Activated naive CD4-positive, alpha-beta T cell treated with anti-CD3 and anti-CD28 coated beads for 36 hours (primary cell): ENCODE measurements around the gene SLC25A13. TPM values are rescaled to one million over a fixed set of nuclear protein-coding genes. Genes with fewer than 3 reads are reported as not detected.

Experiments used
- CTCF ChIA-PET: fragments of 350-600 bp; sonication (Branson Sonifier 250); formaldehyde crosslinking; loops from one replicate; lab custom pipeline; 2021; ENCODE audit warnings: antibody characterized with exemption; lab: Charles Lee
- DNase-seq: peaks from one replicate; pipeline ENCODE4 v3.0.0-alpha.2; 2020
- H3K27ac Mint-ChIP-seq: one replicate; pipeline ENCODE4 v1.8.0; 2021; ENCODE audit warnings: mild to moderate bottlenecking, mixed read lengths
- H3K27me3 Mint-ChIP-seq: one replicate; pipeline ENCODE4 v1.8.0; 2021; ENCODE audit warnings: low read depth, mixed read lengths
- H3K36me3 Mint-ChIP-seq: one replicate; pipeline ENCODE4 v1.8.0; 2021; ENCODE audit warnings: low read depth, mixed read lengths
- H3K4me1 Mint-ChIP-seq: one replicate; pipeline ENCODE4 v1.8.0; 2021; ENCODE audit warnings: low read depth, mixed read lengths
- H3K4me3 Mint-ChIP-seq: one replicate; pipeline ENCODE4 v1.8.0; 2021; ENCODE audit warnings: mild to moderate bottlenecking, moderate library complexity, mixed read lengths
- H3K9me3 Mint-ChIP-seq: one replicate; pipeline ENCODE4 v1.8.0; 2021; ENCODE audit warnings: mixed read lengths
- intact Hi-C: fragments of 100-400 bp; cut with micrococcal nuclease; formaldehyde crosslinking; loops from one replicate; pipeline ENCODE4 v1.15.1; 2023
- total RNA-seq, 2 experiments: library from RNA; stranded (reverse); gene quantifications; one replicate each; pipeline ENCODE4 v1.2.3, GENCODE V29; 2021

SLC25A13 gene
- total RNA-seq, 2 experiments from 2014 or later = 4.0 to 5.7 TPM

DNA sequence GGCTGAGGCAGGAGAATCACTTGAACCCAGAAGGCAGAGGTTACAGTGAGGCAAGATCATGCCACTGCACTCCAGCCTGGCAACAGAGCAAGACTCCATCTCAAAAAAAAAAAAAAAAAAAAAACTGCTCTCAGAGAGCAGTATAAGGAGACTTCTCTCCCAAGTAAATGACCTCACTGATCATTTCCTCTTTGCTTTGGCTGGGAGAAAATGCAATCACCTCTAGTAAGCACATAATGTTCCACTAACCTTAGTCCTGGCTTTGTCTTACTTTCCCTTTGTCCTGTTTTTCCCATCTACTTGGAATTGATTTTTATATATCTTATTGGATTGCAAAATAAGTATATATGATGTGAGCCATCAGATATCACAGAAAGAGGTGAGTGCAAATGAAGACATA lies 2.5 kb downstream of the SLC25A13 start:
- DNase-seq = no peak
- H3K27ac Mint-ChIP-seq = no peak overlapping the region
- peaks cover 30% of the 10 kb centered on the region for H3K4me1 Mint-ChIP-seq
- H3K9me3 Mint-ChIP-seq = no peaks in the 10 kb centered on the region
- H3K27me3 Mint-ChIP-seq = no peaks in the 10 kb centered on the region
- CTCF ChIA-PET = interaction anchor here (1.8 kb wide), 1 partner anchor 34 kb away, joined by 6 read pairs; no protein-coding TSS in a partner anchor
- H3K4me3 Mint-ChIP-seq = no peak overlapping the region
- intact Hi-C loops = no loop called here
- peaks cover 8% of the 10 kb centered on the region for H3K36me3 Mint-ChIP-seq

DNA sequence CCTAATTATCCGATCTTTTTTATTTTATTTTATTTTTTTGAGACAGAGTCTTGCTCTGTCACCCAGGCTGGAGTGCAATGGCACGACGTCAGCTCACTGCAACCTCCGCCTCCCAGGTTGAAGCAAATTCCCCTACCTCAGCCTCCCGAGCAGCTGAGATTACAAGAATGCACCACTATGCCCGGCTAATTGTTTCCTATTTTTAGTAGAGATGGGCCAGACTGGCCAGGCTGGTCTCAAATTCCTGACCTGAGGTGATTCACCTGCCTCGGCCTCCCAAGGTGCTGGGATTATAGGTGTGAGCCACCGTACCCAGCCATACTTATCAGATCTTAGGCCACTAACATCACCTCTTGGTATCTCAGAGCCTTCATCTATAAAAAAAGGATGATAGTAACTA lies 4.9 kb downstream of the SLC25A13 start:
- no peaks in the 10 kb centered on the region for H3K27me3 Mint-ChIP-seq
- CTCF ChIA-PET = no interaction called here
- H3K4me3 Mint-ChIP-seq = no peak overlapping the region
- H3K4me1 Mint-ChIP-seq = peaks cover 20% of the 10 kb centered on the region
- DNase-seq = no peak
- intact Hi-C loops = no loop called here
- H3K36me3 Mint-ChIP-seq = peaks cover 10% of the 10 kb centered on the region
- no peaks in the 10 kb centered on the region for H3K9me3 Mint-ChIP-seq
- no peak overlapping the region for H3K27ac Mint-ChIP-seq

DNA sequence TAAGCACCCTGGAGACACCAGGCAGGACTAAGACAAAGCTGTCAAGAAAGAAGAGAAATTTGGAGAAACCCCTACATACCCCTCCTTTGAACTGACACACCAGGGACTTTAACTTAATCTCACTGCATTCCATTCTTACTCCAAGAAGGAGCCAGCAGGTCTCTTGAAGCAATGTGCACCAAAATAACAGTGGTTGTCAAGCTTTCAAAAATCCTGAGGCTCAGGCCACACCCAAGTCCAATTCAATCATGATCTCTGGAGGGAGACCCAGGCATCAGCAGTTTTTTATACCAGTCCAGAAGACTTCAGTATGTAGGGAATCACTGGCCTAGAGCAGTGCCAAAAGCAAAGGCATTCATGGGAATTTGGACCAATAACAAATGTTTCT lies 6.8 kb downstream of the SLC25A13 start:
- DNase-seq = no peak
- intact Hi-C loops = no loop called here
- Mint-ChIP-seq H3K27ac (no peak overlapping the region), H3K4me1 (peaks cover 11% of the 10 kb centered on the region), H3K4me3 (no peak overlapping the region), H3K9me3 (no peaks in the 10 kb centered on the region), H3K36me3 (peaks cover 10% of the 10 kb centered on the region), H3K27me3 (no peaks in the 10 kb centered on the region)
- CTCF ChIA-PET = no interaction called here

- no peaks in the 10 kb centered on the region for H3K9me3 Mint-ChIP-seq
- CTCF ChIA-PET = interaction anchor here (0.6 kb wide), 1 partner anchor 1452 kb away, joined by 3 read pairs; no protein-coding TSS in a partner anchor
- no peaks in the 10 kb centered on the region for H3K27me3 Mint-ChIP-seq
- H3K4me1 Mint-ChIP-seq = peaks cover 5% of the 10 kb centered on the region
- no peak overlapping the region for H3K4me3 Mint-ChIP-seq
- no peak overlapping the region for H3K27ac Mint-ChIP-seq
- intact Hi-C loops = no loop called here
- peaks cover 10% of the 10 kb centered on the region for H3K36me3 Mint-ChIP-seq
- no peak for DNase-seq
Measured at GRCh38 chr7:96314402-96315124, 7.3 kb downstream of the SLC25A13 start.

DNA sequence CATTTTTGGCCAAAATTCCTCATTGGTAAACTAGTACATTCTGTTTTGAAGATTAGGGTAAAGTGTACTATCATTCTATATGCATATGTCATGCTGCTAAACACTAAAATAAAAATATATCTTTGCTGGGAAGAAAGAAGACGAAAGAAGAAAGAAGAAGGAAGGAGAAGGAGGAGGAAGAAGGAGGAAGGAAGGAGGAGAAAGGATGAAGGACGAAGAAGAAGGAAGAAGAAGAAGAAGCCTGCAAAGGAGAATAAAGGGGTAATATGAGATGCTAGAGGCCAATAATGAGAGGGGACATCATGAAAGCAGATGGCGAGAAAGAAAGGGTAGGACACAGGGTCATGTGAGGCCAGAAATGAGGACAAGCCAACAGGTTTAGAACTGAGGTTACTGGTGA lies 8.0 kb downstream of the SLC25A13 start:
- intact Hi-C loops = no loop called here
- no peak overlapping the region for H3K27ac Mint-ChIP-seq
- no peak overlapping the region for H3K4me3 Mint-ChIP-seq
- no peak for DNase-seq
- no peaks in the 10 kb centered on the region for H3K9me3 Mint-ChIP-seq
- H3K36me3 Mint-ChIP-seq = peaks cover 10% of the 10 kb centered on the region
- H3K27me3 Mint-ChIP-seq = no peaks in the 10 kb centered on the region
- CTCF ChIA-PET = no interaction called here
- H3K4me1 Mint-ChIP-seq = peaks cover 5% of the 10 kb centered on the region

DNA sequence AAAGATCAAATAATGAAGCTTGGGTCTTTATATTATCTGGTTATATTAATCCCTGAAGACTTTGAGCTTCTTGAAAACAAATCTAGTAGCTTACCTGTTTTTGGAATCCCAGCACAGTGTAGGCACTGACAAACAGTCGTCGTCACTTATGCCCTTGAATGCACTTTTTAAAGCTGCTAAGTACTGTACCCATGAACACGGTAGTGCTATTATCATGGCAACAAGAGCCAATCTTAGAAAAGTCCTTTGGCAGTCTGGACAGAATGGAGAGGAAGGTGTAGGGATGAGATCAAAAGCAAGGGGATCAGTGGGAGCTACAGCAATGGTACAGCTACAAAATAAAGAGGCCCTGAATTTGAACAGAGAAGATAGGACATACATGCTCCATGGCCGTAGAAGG lies 9.4 kb downstream of the SLC25A13 start:
- Mint-ChIP-seq H3K27me3 (no peaks in the 10 kb centered on the region), H3K9me3 (no peaks in the 10 kb centered on the region), H3K36me3 (peaks cover 8% of the 10 kb centered on the region), H3K27ac (no peak overlapping the region), H3K4me1 (peaks cover 9% of the 10 kb centered on the region), H3K4me3 (no peak overlapping the region)
- no peak for DNase-seq
- CTCF ChIA-PET = interaction anchor here (0.5 kb wide), 1 partner anchor 114 kb away, joined by 3 read pairs; no protein-coding TSS in a partner anchor
- intact Hi-C loops = no loop called here

DNA sequence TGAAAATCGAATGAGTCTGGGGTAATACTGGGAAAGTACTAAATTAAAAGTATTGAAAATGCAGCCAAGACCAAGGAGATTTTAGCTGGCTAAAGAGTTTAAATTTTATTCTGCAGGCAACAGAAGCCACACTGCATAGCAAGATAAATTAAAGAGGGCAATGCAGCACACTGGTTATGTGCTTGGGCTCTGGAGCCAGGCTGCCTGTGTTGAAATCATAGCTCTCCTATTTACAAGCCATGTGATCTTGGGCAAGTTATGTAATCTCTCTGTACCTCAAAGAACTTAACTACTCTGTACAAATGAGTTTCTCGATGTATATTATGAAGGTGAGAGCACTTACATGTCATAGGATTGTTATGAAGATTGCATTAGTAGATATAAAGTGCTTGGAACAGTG lies 9.9 kb downstream of the SLC25A13 start:
- DNase-seq = no peak
- intact Hi-C loops = no loop called here
- CTCF ChIA-PET = interaction anchor here (0.5 kb wide), 1 partner anchor 114 kb away, joined by 3 read pairs; no protein-coding TSS in a partner anchor
- peaks cover 8% of the 10 kb centered on the region for H3K36me3 Mint-ChIP-seq
- peaks cover 9% of the 10 kb centered on the region for H3K4me1 Mint-ChIP-seq
- H3K27ac Mint-ChIP-seq = no peak overlapping the region
- H3K27me3 Mint-ChIP-seq = no peaks in the 10 kb centered on the region
- H3K9me3 Mint-ChIP-seq = no peaks in the 10 kb centered on the region
- H3K4me3 Mint-ChIP-seq = no peak overlapping the region

GRCh38 chr7:96310110-96310509 lies 11.8 kb downstream of the SLC25A13 start:
- H3K4me1 Mint-ChIP-seq = peaks cover 15% of the 10 kb centered on the region
- no peaks in the 10 kb centered on the region for H3K9me3 Mint-ChIP-seq
- no peaks in the 10 kb centered on the region for H3K27me3 Mint-ChIP-seq
- H3K4me3 Mint-ChIP-seq = no peak overlapping the region
- CTCF ChIA-PET = no interaction called here
- no peak overlapping the region for H3K27ac Mint-ChIP-seq
- intact Hi-C loops = no loop called here
- H3K36me3 Mint-ChIP-seq = peaks cover 6% of the 10 kb centered on the region
- DNase-seq = no peak

DNA sequence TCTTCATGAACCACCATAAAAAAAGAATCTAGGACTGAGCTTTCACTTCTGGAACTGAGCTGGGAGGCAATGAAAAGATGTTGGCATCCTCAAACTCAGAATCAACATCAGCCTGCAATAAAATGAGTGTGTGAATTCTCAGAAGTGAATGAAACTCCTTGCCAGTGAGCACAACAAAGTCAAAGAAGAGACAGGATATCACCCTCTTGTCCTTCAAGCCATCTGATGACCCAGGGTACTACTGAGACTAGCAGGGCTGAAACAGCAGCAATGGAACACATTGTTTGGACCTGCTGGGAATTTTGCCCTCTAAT lies 13.0 kb downstream of the SLC25A13 start:
- intact Hi-C loops = no loop called here
- DNase-seq = no peak
- Mint-ChIP-seq H3K9me3 (no peaks in the 10 kb centered on the region), H3K27me3 (no peaks in the 10 kb centered on the region), H3K36me3 (peaks cover 4% of the 10 kb centered on the region), H3K4me3 (no peak overlapping the region), H3K4me1 (peaks cover 26% of the 10 kb centered on the region), H3K27ac (no peak overlapping the region)
- CTCF ChIA-PET = no interaction called here

- H3K4me1 Mint-ChIP-seq = peaks cover 31% of the 10 kb centered on the region
- peaks cover 4% of the 10 kb centered on the region for H3K36me3 Mint-ChIP-seq
- H3K4me3 Mint-ChIP-seq = no peak overlapping the region
- intact Hi-C loops = no loop called here
- CTCF ChIA-PET = no interaction called here
- H3K27me3 Mint-ChIP-seq = no peaks in the 10 kb centered on the region
- no peaks in the 10 kb centered on the region for H3K9me3 Mint-ChIP-seq
- H3K27ac Mint-ChIP-seq = no peak overlapping the region
- no peak for DNase-seq
Measured at GRCh38 chr7:96308253-96308949, 13.5 kb downstream of the SLC25A13 start.

DNA sequence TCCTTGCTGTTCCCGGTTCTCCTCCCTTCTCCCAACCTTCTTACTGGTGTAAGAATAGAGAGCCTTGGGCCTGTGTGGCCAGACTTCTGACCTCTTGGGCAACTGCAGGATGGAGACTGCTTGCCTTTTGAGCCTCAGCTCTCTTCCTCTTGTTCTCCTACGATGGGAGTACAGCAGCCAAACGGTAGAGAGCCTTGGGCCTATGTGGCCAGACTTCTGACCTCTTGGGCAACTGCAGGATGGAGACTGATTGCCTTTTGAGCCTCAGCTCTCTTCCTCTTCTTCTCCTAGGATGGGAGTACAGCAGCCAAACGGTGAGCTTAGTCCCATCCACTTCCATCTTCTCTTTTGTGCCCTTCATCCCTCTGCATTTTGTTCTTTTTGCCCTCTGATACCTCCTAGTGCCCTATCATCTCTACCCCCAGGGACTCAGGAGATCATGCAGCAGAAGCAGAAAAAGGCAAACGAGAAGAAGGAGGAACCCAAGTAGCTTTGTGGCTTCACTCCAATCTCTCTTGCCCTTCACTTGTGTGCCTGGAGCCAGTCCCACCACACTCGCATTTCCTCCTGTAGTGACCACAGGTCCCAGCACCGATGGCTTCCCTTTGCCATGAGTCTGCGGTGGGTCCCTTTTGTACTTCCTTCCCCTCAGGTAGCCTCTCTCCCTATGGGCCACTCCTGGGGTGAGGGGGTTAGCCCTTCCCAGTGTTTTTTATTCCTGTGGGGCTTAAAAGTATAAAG lies 15.3 kb downstream of the SLC25A13 start:
- Mint-ChIP-seq H3K4me3 (no peak overlapping the region), H3K36me3 (peaks cover 2% of the 10 kb centered on the region), H3K9me3 (no peaks in the 10 kb centered on the region), H3K27me3 (no peaks in the 10 kb centered on the region), H3K27ac (no peak overlapping the region), H3K4me1 (peaks cover 43% of the 10 kb centered on the region)
- no peak for DNase-seq
- intact Hi-C loops = no loop called here
- CTCF ChIA-PET = no interaction called here

DNA sequence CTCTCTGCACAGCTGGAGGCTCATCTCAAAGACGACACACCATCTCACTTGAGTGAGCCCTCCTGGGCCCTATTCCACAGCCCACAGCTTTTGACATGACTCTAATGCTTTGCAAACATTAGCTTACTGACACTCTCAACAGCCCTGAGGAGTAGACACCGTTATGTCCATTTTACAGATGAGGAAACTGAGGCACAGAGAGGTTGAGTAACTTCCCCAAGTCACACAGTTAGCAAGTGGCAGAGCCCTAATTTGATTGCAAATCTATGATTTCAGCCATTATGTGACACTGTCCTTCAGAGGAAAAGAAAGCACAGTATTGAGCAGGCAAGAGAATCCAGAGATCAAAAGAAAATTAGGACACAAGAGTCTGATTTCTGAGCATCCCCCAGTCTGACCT lies 16.0 kb downstream of the SLC25A13 start:
- CTCF ChIA-PET = interaction anchor here (0.8 kb wide), 1 partner anchor 494 kb away, joined by 3 read pairs; no protein-coding TSS in a partner anchor
- intact Hi-C loops = no loop called here
- Mint-ChIP-seq H3K4me1 (peaks cover 42% of the 10 kb centered on the region), H3K27ac (no peak overlapping the region), H3K4me3 (no peak overlapping the region), H3K27me3 (no peaks in the 10 kb centered on the region), H3K36me3 (peaks cover 2% of the 10 kb centered on the region), H3K9me3 (no peaks in the 10 kb centered on the region)
- DNase-seq = no peak
